GM12801 (cell line): ENCODE results near the gene DGKB.

Source experiments
- CTCF ChIP-seq: IDR thresholded peaks from one replicate; pipeline ENCODE4 v1.5.1; 2011; ENCODE audit warnings: control low read depth; ENCODE audit not compliant: insufficient read length; ENCODE audit errors: extremely low read depth

Gene DGKB

DNA sequence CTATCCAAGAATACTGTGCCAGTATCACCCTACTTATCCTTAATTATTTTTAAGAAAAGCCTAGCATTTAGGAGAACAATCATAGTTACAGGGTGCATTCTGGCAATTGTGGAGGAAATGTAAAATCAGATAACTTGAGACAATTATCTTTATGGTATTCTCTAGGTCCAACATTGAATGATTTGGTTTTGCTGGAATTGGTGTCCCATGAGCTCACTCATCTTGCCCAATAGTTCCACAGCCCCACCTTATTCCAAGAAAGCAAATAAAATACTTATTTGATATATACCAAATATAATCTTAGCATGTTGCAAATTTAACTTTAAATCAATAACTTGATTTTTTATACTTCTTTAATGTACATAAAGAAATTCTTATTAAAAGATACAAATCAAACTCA, 65.3 kb downstream of the DGKB start:
- TF ChIP-seq CTCF: no peak

DNA sequence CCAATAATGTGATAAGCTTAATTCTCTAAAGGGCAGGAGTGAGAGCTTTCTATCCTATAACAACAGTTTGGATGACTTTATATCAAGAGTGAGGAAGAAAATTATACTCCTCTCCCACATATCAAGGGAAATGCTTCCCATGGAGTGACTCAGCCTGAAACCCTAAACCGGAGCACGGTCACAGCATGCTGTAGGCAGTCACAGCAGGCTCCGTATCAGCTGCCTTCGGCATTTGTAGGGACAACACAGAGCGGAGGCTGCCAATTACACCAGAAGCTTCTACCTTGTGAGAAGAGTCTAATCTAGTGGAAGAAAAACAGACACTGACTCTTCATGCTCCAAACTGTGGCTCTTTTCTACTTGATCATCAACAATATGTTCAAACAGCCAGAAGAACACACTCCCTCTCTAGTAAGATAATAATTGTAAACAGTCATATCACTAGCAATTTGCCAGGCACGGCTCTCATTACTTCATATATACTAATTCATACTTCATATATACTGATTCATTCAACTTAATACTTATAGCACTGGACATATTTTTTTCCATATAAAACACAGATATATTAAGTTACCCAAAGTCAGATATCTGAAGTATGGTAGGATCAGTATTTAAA, 65.9 kb downstream of the DGKB start:
- no peak for TF ChIP-seq CTCF

DNA sequence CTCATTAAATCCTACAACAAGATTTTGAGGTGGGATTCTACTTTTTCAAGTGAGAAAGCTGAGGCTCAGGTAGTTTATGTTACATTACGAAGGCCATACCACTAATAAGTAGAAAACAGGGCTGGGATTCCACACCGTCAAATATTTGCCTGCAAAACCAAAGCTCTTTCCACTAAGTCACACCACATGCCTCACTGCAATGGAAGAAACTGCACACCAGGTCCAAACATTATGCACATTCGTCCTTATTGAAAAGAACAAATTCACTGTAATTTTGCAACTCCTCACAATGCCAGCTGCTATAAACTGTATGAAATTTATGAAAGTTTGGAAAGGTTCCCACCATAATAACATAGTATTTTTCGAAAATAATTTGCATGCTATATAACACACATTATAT, 66.5 kb downstream of the DGKB start:
- no peak for TF ChIP-seq CTCF

DNA sequence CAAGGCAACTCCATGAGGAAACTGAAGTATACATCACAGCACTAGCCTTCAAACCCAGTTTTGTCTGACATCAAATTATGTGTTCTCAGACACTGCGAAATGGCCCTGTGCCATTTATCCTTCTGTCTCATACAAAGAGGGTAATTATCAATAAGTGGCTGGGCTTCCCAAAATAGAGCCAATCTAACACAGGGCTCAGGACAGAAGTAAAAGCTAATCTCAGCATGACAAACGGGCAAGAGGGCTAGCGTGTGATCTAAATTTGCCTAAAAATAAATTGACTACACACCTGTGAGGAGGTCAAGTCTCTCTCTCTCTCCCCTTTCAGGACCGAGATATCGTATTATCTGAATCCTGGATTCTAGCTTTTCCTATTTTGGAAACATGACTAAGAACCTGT, 67.2 kb downstream of the DGKB start:
- no peak for TF ChIP-seq CTCF

GRCh38 chr7:14834883-14835282, 67.7 kb downstream of the DGKB start:
- TF ChIP-seq CTCF: no peak

DNA sequence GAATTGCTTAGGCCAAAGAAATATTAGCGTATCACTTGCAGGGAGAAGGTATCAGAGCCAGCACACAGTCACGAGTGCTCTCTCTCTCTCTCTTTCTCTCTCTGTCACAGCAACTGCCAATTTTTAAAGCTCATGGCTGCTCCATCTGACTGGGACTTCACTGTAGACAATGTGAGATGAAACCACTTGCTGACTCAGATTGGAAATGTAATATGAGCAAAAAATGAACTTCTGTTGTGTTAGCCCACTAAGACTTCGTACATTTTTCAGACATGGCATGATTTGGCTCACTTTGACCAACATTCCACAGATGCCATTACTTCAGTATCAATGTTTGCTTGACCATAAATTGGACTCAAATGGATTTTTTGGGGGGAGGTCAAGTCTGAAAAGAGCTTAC, 68.1 kb downstream of the DGKB start:
- TF ChIP-seq CTCF: no peak

GRCh38 chr7:14833707-14834106, 68.8 kb downstream of the DGKB start:
- no peak for TF ChIP-seq CTCF
